Measurements from ENCODE around the gene CDR2.
"Not testable (repeated sequence)": the region's sequence is repeated elsewhere in the genome, so short reads cannot be mapped to it uniquely, and the experiment has no call there.

CDR2 gene

GRCh38 chr16:22374311-22375116 lies at the start of gene CDR2:
CDR2 (minus strand) TSS chr16:22374619; CDS start chr16:22374309, 310 bp downstream.
- DNase-seq: peak; percentile 94 to 97

GRCh38 chr16:22423716-22424115 lies 49.3 kb upstream of the CDR2 start:
- no peak for DNase-seq

GRCh38 chr16:22421136-22421535 lies 46.7 kb upstream of the CDR2 start:
- no peak for DNase-seq

- no peak for DNase-seq
Measured at GRCh38 chr16:22420606-22421135, 46.3 kb upstream of the CDR2 start.

GRCh38 chr16:22419908-22420307 lies 45.5 kb upstream of the CDR2 start:
- no peak for DNase-seq

- no peak for DNase-seq
Measured at GRCh38 chr16:22418826-22419225, 44.4 kb upstream of the CDR2 start.

- DNase-seq: not testable (repeated sequence)
Measured at GRCh38 chr16:22417798-22418197, 43.4 kb upstream of the CDR2 start.

- no peak for DNase-seq
Measured at GRCh38 chr16:22417019-22417418, 42.6 kb upstream of the CDR2 start.

GRCh38 chr16:22413819-22414218 lies 39.4 kb upstream of the CDR2 start:
- DNase-seq: no peak

GRCh38 chr16:22407486-22407885 lies 33.1 kb upstream of the CDR2 start:
- no peak for DNase-seq

GRCh38 chr16:22402191-22402590 lies 27.8 kb upstream of the CDR2 start:
- no peak for DNase-seq

- DNase-seq: no peak
Measured at GRCh38 chr16:22400900-22401299, 26.5 kb upstream of the CDR2 start.

GRCh38 chr16:22397931-22398330 lies 23.5 kb upstream of the CDR2 start:
- no peak for DNase-seq

GRCh38 chr16:22397464-22397863 lies 23.0 kb upstream of the CDR2 start:
- no peak for DNase-seq

- DNase-seq: no peak
Measured at GRCh38 chr16:22395960-22396359, 21.5 kb upstream of the CDR2 start.

GRCh38 chr16:22394121-22394520 lies 19.7 kb upstream of the CDR2 start:
- DNase-seq: no peak

GRCh38 chr16:22388101-22388644 lies 13.8 kb upstream of the CDR2 start:
- DNase-seq: peak; percentile 22 to 41

- no peak for DNase-seq
Measured at GRCh38 chr16:22386976-22387375, 12.6 kb upstream of the CDR2 start.

GRCh38 chr16:22385196-22385595 lies 10.8 kb upstream of the CDR2 start:
- DNase-seq: no peak

GRCh38 chr16:22383827-22384226 lies 9.4 kb upstream of the CDR2 start:
- DNase-seq: no peak

- DNase-seq: no peak
Measured at GRCh38 chr16:22381392-22381791, 7.0 kb upstream of the CDR2 start.

GRCh38 chr16:22380529-22380928 lies 6.1 kb upstream of the CDR2 start:
- no peak for DNase-seq

GRCh38 chr16:22379656-22380055 lies 5.2 kb upstream of the CDR2 start:
- no peak for DNase-seq

- DNase-seq: no peak
Measured at GRCh38 chr16:22375963-22376640, 1.7 kb upstream of the CDR2 start.

Data from NCI-H2081 (cell line).